K562 (cell line): ENCODE results near the gene NFYC.

Experiments used
- CAMTA2 ChIP-seq: fragments of 250-450 bp; sonication (Bioruptor Pico); conservative IDR thresholded peaks from 2 replicates; pipeline ENCODE4 v1.5.1; 2022
- CTCF ChIP-seq, 3 experiments: IDR thresholded peaks in 2 of 3; conservative IDR thresholded peaks in 1 of 3; 2 replicates each; pipeline ENCODE4 v1.5.1; 2011 to 2012; ENCODE audit warnings: low read length in 3 of 3, mild to moderate bottlenecking in 3 of 3, control low read depth in 2 of 3, improper control_type of control experiment in 1 of 3, inconsistent platforms in 1 of 3, low read depth in 1 of 3, mixed read lengths in 1 of 3, moderate library complexity in 1 of 3; ENCODE audit not compliant: insufficient read depth in 2 of 3
- DPF2 ChIP-seq: fragments of 450-650 bp; IDR thresholded peaks from 2 replicates; pipeline ENCODE4 v1.6.1; 2016
- EP300 ChIP-seq: IDR thresholded peaks from 2 replicates; pipeline ENCODE4 v1.6.1; 2012; ENCODE audit warnings: low read length, improper control_type of control experiment
- FOXM1 ChIP-seq, 2 experiments: fragments of 450-650 bp in 1 of 2; sonication (generic) in 1 of 2; formaldehyde crosslinking in 1 of 2; IDR thresholded peaks; 2 replicates each; pipeline versions ENCODE4 v1.6.1 to v1.9.0; 2017 to 2022; ENCODE audit warnings: low read depth in 2 of 2, mild to moderate bottlenecking in 2 of 2, missing genetic modification reagents in 1 of 2, moderate library complexity in 1 of 2
- MAFK ChIP-seq: IDR thresholded peaks from 2 replicates; pipeline ENCODE4 v1.6.1; 2011; ENCODE audit warnings: low read length, improper control_type of control experiment
- POLR2A ChIP-seq: fragments of 450-650 bp; conservative IDR thresholded peaks from 2 replicates; pipeline ENCODE4 v1.6.1; 2016
- PTBP1 ChIP-seq: fragments of 200-400 bp; formaldehyde crosslinking; IDR thresholded peaks from 2 replicates; pipeline ENCODE4 v1.6.1; 2017; ENCODE audit warnings: low read depth, low read length
- SMARCE1 ChIP-seq: fragments of 450-650 bp; IDR thresholded peaks from 2 replicates; pipeline ENCODE4 v1.7.1; 2016; ENCODE audit warnings: mild to moderate bottlenecking
- TAL1 ChIP-seq: fragments of 450-650 bp; IDR thresholded peaks from 2 replicates; pipeline ENCODE4 v1.6.1; 2016; ENCODE audit warnings: mild to moderate bottlenecking
- ZEB2 ChIP-seq: fragments of 450-650 bp; IDR thresholded peaks from 2 replicates; pipeline ENCODE4 v1.6.1; 2016
- ZNF75A ChIP-seq: fragments of 450-650 bp; formaldehyde crosslinking; IDR thresholded peaks from 2 replicates; pipeline ENCODE4 v1.4.0; 2020; ENCODE audit warnings: mild to moderate bottlenecking
- TF ChIP-seq, protein P1 (sequence below): sonication (generic); formaldehyde crosslinking; IDR thresholded peaks from 2 replicates; pipeline ENCODE4 v1.8.1; 2023; ENCODE audit warnings: mild to moderate bottlenecking, missing genetic modification reagents
- TF ChIP-seq, protein P2 (sequence below): sonication (generic); formaldehyde crosslinking; IDR thresholded peaks from 2 replicates; pipeline ENCODE4 v1.8.0; 2022; ENCODE audit warnings: missing genetic modification reagents, mild to moderate bottlenecking, borderline replicate concordance

GRCh38 chr1:40661678-40662077 lies 29.8 kb upstream of the NFYC start:
- TF ChIP-seq SMARCE1 (no peak), ZNF75A (CRISPR knock-in tag) (no peak), DPF2 (no peak), POLR2A (no peak), FOXM1 (IDR thresholded peaks at IDR 0.05; ENCODE audit: low read depth) (no peak), FOXM1 (CRISPR knock-in tag; IDR thresholded peaks at IDR 0.05; ENCODE audit: low read depth) (no peak), CAMTA2 (CRISPR knock-in tag) (no peak), EP300 (no peak), MAFK (no peak), PTBP1 (no peak), ZEB2 (no peak), CTCF (IDR thresholded peaks at IDR 0.05 in 2 of 3, conservative IDR thresholded peaks at IDR 0.05 in 1 of 3; ENCODE audit: insufficient read depth in 2 of 3, low read depth in 1 of 3, low read length in 3 of 3) (no peak), TAL1 (no peak)
- TF ChIP-seq, protein P1, sequence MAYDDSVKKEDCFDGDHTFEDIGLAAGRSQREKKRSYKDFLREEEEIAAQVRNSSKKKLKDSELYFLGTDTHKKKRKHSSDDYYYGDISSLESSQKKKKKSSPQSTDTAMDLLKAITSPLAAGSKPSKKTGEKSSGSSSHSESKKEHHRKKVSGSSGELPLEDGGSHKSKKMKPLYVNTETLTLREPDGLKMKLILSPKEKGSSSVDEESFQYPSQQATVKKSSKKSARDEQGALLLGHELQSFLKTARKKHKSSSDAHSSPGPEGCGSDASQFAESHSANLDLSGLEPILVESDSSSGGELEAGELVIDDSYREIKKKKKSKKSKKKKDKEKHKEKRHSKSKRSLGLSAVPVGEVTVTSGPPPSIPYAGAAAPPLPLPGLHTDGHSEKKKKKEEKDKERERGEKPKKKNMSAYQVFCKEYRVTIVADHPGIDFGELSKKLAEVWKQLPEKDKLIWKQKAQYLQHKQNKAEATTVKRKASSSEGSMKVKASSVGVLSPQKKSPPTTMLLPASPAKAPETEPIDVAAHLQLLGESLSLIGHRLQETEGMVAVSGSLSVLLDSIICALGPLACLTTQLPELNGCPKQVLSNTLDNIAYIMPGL = no peak
- TF ChIP-seq, protein P2, sequence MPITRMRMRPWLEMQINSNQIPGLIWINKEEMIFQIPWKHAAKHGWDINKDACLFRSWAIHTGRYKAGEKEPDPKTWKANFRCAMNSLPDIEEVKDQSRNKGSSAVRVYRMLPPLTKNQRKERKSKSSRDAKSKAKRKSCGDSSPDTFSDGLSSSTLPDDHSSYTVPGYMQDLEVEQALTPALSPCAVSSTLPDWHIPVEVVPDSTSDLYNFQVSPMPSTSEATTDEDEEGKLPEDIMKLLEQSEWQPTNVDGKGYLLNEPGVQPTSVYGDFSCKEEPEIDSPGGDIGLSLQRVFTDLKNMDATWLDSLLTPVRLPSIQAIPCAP (CRISPR knock-in tag) = no peak
